Activated CD4-positive, alpha-beta memory T cell treated with anti-CD3 and anti-CD28 coated beads, Interleukin-2, amount 10 ng/mL, durations not matched to agents 7 days and 5 days (primary cell): ENCODE data around the gene EEF1AKMT3. TPM values are rescaled to one million over a fixed set of nuclear protein-coding genes. Genes with fewer than 3 reads are reported as not detected.
"Not testable (repeated sequence)": the region's sequence is repeated elsewhere in the genome, so short reads cannot be mapped to it uniquely, and the experiment has no call there.

ENCODE experiments used
- CTCF ChIA-PET: fragments of 350-600 bp; sonication (Branson Sonifier 250); formaldehyde crosslinking; loops from one replicate; lab custom pipeline; 2021; ENCODE audit warnings: antibody characterized with exemption, inconsistent platforms; lab: Charles Lee
- POLR2A ChIA-PET: fragments of 350-600 bp; sonication (Branson Sonifier 250); formaldehyde crosslinking; loops from one replicate; lab custom pipeline; 2021; ENCODE audit warnings: antibody characterized with exemption; lab: Charles Lee
- DNase-seq: peaks from one replicate; pipeline ENCODE4 v3.0.0-alpha.2; 2020
- H3K27ac Mint-ChIP-seq: one replicate; pipeline ENCODE4 v1.8.0; 2021; ENCODE audit warnings: mild to moderate bottlenecking, mixed read lengths
- H3K27me3 Mint-ChIP-seq: one replicate; pipeline ENCODE4 v1.8.0; 2021; ENCODE audit warnings: mixed read lengths
- H3K36me3 Mint-ChIP-seq: one replicate; pipeline ENCODE4 v1.8.0; 2021; ENCODE audit warnings: low read depth, mixed read lengths
- H3K4me1 Mint-ChIP-seq: one replicate; pipeline ENCODE4 v1.8.0; 2021; ENCODE audit warnings: mixed read lengths
- H3K4me3 Mint-ChIP-seq: one replicate; pipeline ENCODE4 v1.8.0; 2021; ENCODE audit warnings: mild to moderate bottlenecking, mixed read lengths
- H3K9me3 Mint-ChIP-seq: one replicate; pipeline ENCODE4 v1.8.0; 2021; ENCODE audit warnings: mixed read lengths
- total RNA-seq, 2 experiments: library from RNA; stranded (reverse); gene quantifications; one replicate each; pipeline ENCODE4 v1.2.3, GENCODE V29; 2021

Gene EEF1AKMT3
- total RNA-seq, 2 experiments from 2014 or later, result 4.2 to 4.7 TPM

DNA sequence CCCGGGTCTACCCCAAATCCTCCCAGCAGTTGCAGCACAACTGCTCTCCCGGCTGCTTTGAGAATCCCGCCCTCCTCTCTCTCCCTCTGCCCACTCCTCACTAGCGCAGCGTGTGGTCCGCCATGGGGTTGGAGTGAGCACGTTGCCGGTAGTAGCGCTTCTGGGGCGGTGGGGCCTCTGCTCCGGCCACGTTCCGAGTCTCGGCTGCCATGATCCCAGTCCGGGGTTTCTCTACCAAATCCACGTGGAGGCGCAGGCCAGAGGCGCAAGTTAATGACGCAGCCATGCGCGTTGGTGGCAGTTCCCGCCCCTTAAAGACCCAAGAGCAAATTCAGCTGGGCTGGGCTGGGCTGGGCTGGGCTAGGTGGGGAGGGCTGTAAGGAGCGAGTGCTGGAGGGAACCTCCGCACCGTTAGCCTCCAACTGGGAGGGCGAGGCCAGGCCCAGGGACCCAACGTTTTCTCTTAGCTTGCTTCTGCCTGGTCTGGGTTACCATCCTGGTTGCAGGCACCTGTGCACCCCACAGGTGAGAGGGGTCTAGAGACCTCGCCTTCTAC is 463 bp upstream of the EEF1AKMT3 start, which contains the start of gene METTL1:
METTL1 (minus strand) TSS at position 233 of the 556 bp plus-strand sequence; CDS start at position 211, 22 bp downstream.
- Mint-ChIP-seq H3K27ac (peak within 1 kb of the TSS; percentile 90), H3K4me3 (peak within 1 kb of the TSS; percentile 92), H3K4me1 (peaks cover 25% of the 10 kb centered on the region), H3K27me3 (no peaks in the 10 kb centered on the region), H3K36me3 (peaks cover 3% of the 10 kb centered on the region), H3K9me3 (no peaks in the 10 kb centered on the region)
- ChIA-PET CTCF (interaction anchor here (0.7 to 2.3 kb wide), 10 partner anchors 9 to 189 kb away, joined by 3 to 15 read pairs (median 5); partner anchors contain the start of gene TSFM), POLR2A (interaction anchor here (0.6 to 1.7 kb wide), 14 partner anchors 9 to 181 kb away, joined by 3 to 14 read pairs (median 4); partner anchors contain the start of genes CDK4, PIP4K2C, TSFM and TSPAN31)
- peak; percentile 95 for DNase-seq

DNA sequence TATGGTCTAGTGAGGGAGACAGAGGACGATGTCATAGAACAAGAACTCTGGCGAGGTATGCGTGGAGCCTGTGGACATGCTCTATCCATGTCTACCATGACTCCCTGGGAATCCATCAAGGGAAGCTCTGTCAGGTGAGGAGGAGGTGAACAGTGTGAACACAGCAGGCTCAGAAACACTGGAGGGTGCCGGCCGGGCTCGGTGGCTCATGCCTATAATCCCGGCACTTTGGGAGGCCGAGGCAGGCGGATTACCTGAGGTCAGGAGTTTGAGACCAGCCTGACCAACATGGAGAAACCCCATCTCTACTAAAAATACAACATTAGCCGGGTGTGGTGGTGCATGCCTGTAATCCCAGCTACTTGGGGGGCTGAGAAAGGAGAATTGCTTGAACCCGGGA is 2.2 kb downstream of the EEF1AKMT3 start:
- CTCF ChIA-PET, result interaction anchor here (1.5 to 2.9 kb wide), 3 partner anchors 8 to 28 kb away, joined by 6 to 12 read pairs (median 7); partner anchors contain the start of gene TSFM
- POLR2A ChIA-PET, result interaction anchor here (1.1 kb wide), 1 partner anchor 23 kb away, joined by 3 read pairs; the partner anchor contains the start of gene CDK4
- not testable (repeated sequence) for H3K27me3 Mint-ChIP-seq

DNA sequence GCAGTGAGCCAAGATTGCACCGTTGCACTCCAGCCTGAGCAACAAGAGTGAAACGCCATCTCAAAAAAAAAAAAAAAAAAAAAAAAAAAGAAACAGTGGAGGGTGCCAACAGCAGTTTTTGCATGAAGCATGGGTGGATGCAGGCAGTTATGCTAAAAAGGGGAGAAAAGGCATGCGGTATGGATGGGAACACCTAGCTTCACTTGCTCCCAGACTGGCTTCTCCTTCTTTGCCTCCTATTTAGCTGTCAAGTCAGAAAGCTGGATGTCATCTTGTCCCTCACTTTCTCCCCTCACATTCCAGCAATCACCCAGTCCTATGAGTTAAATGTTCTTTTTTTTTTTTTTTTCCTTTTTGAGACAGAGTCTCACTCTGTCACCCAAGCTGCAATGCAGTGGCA is 2.6 kb downstream of the EEF1AKMT3 start:
- CTCF ChIA-PET, result interaction anchor here (1.2 to 2.9 kb wide), 4 partner anchors 8 to 28 kb away, joined by 4 to 12 read pairs (median 6); partner anchors contain the start of gene TSFM

More for the DNA sequence above, 2.2 kb downstream of the EEF1AKMT3 start:
- not testable (repeated sequence) for H3K4me3 Mint-ChIP-seq, H3K27ac Mint-ChIP-seq, H3K36me3 Mint-ChIP-seq, DNase-seq, H3K9me3 Mint-ChIP-seq
- peaks cover 34% of the 10 kb centered on the region for H3K4me1 Mint-ChIP-seq

DNA sequence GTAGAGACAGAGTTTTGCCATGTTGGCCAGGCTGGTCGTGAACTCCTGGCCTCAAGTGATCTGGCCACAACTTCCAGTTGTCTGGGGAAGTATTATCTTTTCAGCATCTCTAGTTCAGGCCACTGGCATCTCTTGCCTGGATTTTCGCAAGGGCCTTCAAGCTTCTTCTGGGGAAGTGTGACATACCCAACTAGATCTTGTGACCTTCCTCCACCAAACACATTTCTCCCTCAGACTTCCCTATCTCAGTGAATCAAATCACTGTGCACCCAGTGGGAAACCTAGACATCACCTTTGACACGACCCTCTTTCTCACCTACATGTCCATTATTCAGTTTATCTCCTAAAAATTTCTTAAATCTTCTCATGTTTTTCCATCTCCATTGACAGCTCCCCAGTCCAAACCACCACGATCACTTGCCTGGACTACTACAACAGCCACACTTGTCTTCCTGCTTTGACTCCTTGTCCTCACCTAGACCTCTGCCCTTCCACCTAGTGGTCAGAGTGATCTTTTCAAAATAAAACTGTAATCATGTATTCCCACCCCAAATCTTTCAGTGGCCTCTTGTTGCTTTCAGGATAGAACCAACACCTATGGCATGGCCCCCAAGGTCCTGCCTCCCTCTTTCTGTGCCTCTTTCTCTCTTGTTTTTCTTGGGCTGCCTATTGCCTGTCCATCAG is 3.3 kb downstream of the EEF1AKMT3 start:
- ChIA-PET POLR2A (no interaction called here), CTCF (interaction anchor here (1.2 to 2.9 kb wide), 3 partner anchors 16 to 27 kb away, joined by 4 to 12 read pairs (median 7); no protein-coding TSS in a partner anchor)
- Mint-ChIP-seq H3K4me3 (no peak overlapping the region), H3K9me3 (no peaks in the 10 kb centered on the region), H3K27ac (no peak overlapping the region), H3K27me3 (no peaks in the 10 kb centered on the region), H3K4me1 (peaks cover 36% of the 10 kb centered on the region), H3K36me3 (peaks cover 7% of the 10 kb centered on the region)
- DNase-seq, result no peak

More for the DNA sequence above, 2.6 kb downstream of the EEF1AKMT3 start:
- Mint-ChIP-seq H3K4me1 (peaks cover 34% of the 10 kb centered on the region), H3K4me3 (no peak overlapping the region), H3K27ac (no peak overlapping the region), H3K27me3 (no peaks in the 10 kb centered on the region), H3K36me3 (peaks cover 3% of the 10 kb centered on the region), H3K9me3 (no peaks in the 10 kb centered on the region)
- POLR2A ChIA-PET, result interaction anchor here (1.1 kb wide), 1 partner anchor 23 kb away, joined by 3 read pairs; the partner anchor contains the start of gene CDK4
- DNase-seq, result no peak

DNA sequence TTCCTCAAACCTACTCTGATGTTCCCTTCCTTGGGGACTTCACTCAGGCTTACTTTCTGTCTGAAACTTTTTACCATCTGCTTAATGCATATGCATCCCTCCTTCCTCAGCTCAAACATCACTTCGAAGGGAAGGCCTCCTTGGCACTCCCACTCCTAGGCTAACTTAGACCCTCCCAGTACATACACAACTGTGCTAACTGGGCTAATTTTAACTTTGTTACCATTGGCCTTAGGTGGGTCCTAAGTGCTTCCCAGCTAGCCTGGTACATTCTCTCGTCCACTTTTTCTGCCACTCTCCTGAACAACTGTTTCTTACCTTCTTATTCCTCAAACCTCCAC is 3.8 kb downstream of the EEF1AKMT3 start:
- ChIA-PET POLR2A (no interaction called here), CTCF (interaction anchor here (1.4 to 1.6 kb wide), 2 partner anchors 16 to 19 kb away, joined by 3 to 6 read pairs; no protein-coding TSS in a partner anchor)
- Mint-ChIP-seq H3K4me1 (peaks cover 39% of the 10 kb centered on the region), H3K9me3 (no peaks in the 10 kb centered on the region), H3K36me3 (peaks cover 7% of the 10 kb centered on the region), H3K27me3 (no peaks in the 10 kb centered on the region), H3K27ac (no peak overlapping the region), H3K4me3 (no peak overlapping the region)
- DNase-seq, result no peak

DNA sequence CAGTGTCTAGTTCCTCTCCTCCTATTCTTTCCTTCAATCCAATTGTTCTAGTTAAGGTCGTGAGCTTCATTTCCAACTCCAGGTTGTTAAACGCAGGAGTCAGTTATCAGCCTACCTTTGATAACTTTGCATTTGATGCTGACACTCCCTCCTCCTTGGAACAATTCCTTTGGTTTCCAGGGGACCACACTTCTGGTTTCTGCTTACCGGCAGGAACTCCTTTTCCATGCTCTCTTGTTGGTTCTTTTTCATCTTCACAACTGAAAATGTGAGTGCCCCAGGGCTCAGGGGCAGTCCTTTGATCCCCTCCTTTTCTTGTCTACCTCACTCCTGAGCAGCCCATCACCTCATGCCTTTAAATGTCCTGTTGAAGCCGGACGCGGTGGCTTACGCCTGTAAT is 5.0 kb downstream of the EEF1AKMT3 start:
- no peak overlapping the region for H3K4me3 Mint-ChIP-seq
- ChIA-PET CTCF (interaction anchor here (0.7 to 1.6 kb wide), 3 partner anchors 17 to 128 kb away, joined by 3 to 6 read pairs (median 3); no protein-coding TSS in a partner anchor), POLR2A (no interaction called here)
- H3K27ac Mint-ChIP-seq, result no peak overlapping the region
- no peaks in the 10 kb centered on the region for H3K9me3 Mint-ChIP-seq
- no peak for DNase-seq
- H3K36me3 Mint-ChIP-seq, result peaks cover 12% of the 10 kb centered on the region
- H3K4me1 Mint-ChIP-seq, result peaks cover 43% of the 10 kb centered on the region
- H3K27me3 Mint-ChIP-seq, result no peaks in the 10 kb centered on the region

DNA sequence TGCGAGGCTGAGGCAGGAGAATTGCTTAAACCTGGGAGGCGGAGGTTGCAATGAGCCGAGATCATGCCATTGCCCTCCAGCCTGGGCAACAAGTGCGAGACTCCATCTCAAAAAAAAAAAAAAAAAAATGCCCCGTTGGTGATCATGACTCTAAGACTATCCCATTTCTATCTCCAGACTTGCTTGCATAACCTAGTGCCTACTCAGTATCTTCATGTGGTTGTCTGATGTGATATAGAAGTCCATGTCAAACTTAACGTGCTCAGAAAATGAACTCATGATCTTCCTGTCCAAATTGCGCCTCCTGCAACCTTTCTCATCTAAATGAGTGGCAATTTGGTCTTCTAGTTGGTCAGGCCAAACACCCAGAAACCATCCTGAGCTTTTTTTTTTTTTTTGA is 5.5 kb downstream of the EEF1AKMT3 start:
- Mint-ChIP-seq H3K36me3 (peaks cover 17% of the 10 kb centered on the region), H3K4me3 (no peak overlapping the region), H3K27me3 (no peaks in the 10 kb centered on the region), H3K27ac (no peak overlapping the region), H3K9me3 (no peaks in the 10 kb centered on the region), H3K4me1 (peaks cover 47% of the 10 kb centered on the region)
- no peak for DNase-seq
- CTCF ChIA-PET, result interaction anchor here (0.9 to 4.2 kb wide), 4 partner anchors 21 to 127 kb away, joined by 3 to 39 read pairs (median 5); partner anchors contain the start of gene MARCHF9
- POLR2A ChIA-PET, result no interaction called here

DNA sequence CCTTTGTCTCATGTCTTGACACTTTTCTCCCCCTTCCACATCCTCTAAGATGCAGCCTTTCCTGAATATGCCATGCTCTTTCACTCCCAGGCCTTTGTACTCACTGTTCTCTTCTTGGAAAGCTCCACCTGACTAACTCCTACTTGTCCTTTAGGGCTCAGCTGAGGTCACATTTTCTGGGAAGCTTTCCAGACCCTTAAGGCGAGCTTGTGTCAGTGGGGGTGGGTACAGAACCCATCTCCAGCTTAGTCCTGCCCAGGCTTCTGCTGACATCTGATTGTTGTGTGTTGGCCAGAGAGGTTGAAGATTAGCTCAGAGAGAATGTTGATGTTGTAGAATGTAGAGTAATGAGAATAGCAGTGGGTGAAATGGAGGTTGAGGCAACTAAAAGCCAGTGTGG is 7.3 kb downstream of the EEF1AKMT3 start:
- Mint-ChIP-seq H3K36me3 (peaks cover 23% of the 10 kb centered on the region), H3K27ac (no peak overlapping the region), H3K27me3 (no peaks in the 10 kb centered on the region), H3K4me3 (no peak overlapping the region), H3K4me1 (peaks cover 50% of the 10 kb centered on the region), H3K9me3 (no peaks in the 10 kb centered on the region)
- ChIA-PET CTCF (interaction anchor here (0.7 to 4.2 kb wide), 3 partner anchors 20 to 277 kb away, joined by 4 to 39 read pairs (median 7); no protein-coding TSS in a partner anchor), POLR2A (interaction anchor here (1.0 kb wide), 1 partner anchor 35 kb away, joined by 3 read pairs; the partner anchor contains the start of gene TSPAN31)
- DNase-seq, result no peak

DNA sequence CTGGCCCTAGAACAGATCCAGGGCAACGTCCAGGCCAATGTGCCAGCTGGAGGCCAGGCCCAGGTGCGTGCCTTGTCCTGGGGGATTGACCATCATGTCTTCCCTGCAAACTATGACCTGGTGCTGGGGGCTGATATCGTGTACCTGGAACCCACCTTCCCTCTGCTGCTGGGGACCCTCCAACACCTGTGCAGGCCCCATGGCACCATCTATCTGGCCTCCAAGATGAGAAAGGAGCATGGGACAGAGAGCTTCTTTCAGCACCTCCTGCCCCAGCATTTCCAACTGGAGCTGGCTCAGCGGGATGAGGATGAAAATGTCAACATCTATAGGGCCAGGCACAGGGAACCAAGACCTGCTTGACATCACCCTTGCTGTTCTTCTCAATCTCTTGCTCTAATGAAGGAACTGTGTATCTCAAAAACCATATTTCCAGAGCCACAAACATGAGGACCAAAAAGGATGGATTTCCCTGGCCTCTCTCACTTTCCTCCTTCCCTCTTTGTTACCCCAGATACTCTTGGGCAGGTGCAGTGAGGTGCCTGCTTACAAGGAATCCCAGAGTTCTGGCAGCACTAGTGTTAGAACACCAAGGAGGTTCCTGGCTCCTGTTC is 8.0 kb downstream of the EEF1AKMT3 start:
- peak overlapping the region; percentile 87 for H3K27ac Mint-ChIP-seq

DNA sequence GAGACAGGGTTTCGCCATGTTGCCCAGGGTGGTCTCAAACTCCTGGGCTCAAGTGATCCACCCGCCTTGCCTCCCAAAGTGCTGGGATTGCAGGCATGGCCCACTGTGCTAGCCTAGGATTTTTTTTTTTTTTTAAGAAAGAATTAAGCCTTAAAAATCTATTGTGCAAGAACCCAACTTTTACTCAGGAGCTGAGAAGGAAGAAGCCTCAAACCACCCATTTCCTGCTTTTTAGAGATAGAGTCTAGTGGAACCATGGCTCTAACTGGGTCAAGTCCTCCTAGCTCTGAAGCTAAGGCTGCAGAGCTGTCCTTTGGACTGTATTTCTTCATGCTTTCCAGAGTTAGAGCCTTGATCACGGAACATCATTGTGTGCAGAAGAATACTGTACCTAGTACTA is 8.8 kb downstream of the EEF1AKMT3 start:
- CTCF ChIA-PET, result interaction anchor here (0.7 to 4.2 kb wide), 14 partner anchors 9 to 155 kb away, joined by 3 to 39 read pairs (median 4); partner anchors contain the start of genes CDK4, CTDSP2, CYP27B1 and EEF1AKMT3
- Mint-ChIP-seq H3K27ac (peak overlapping the region; percentile 87), H3K4me3 (peak overlapping the region; percentile 0), H3K9me3 (no peaks in the 10 kb centered on the region), H3K36me3 (peaks cover 27% of the 10 kb centered on the region), H3K4me1 (peaks cover 47% of the 10 kb centered on the region), H3K27me3 (no peaks in the 10 kb centered on the region)
- POLR2A ChIA-PET, result interaction anchor here (0.7 to 2.0 kb wide), 8 partner anchors 9 to 118 kb away, joined by 3 to 11 read pairs (median 4); partner anchors contain the start of genes CDK4, CTDSP2, EEF1AKMT3 and METTL1
- no peak for DNase-seq

More for the DNA sequence above, 8.0 kb downstream of the EEF1AKMT3 start:
- peaks cover 50% of the 10 kb centered on the region for H3K4me1 Mint-ChIP-seq
- H3K27me3 Mint-ChIP-seq, result no peaks in the 10 kb centered on the region
- ChIA-PET POLR2A (interaction anchor here (1.0 to 2.0 kb wide), 3 partner anchors 8 to 118 kb away, joined by 3 to 11 read pairs (median 4); partner anchors contain the start of genes EEF1AKMT3, METTL1 and TSPAN31), CTCF (interaction anchor here (1.3 to 4.2 kb wide), 4 partner anchors 8 to 24 kb away, joined by 7 to 39 read pairs (median 10); partner anchors contain the start of genes EEF1AKMT3 and METTL1)
- peaks cover 23% of the 10 kb centered on the region for H3K36me3 Mint-ChIP-seq
- no peak for DNase-seq
- H3K9me3 Mint-ChIP-seq, result no peaks in the 10 kb centered on the region
- no peak overlapping the region for H3K4me3 Mint-ChIP-seq

DNA sequence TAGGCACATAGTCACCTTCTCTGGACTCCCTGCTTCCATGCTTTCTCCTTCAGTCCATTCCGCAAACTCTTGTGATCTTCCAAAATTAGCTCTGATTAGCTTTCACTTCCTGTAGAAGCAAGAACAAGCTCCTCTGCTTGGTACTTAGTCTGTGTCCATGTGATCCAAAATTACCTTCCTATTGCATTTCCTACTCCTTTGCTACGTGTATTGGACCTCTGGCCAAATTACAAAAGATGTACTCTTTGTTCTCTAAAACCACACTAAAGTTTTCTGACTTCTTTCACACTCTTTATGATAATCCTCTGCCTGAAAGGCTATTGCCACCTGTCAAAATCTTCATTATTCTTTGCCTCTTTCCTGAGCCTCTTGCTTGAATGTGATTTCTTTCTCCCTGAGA is 9.4 kb downstream of the EEF1AKMT3 start:
- POLR2A ChIA-PET, result interaction anchor here (0.7 to 2.0 kb wide), 7 partner anchors 10 to 117 kb away, joined by 3 to 11 read pairs (median 4); partner anchors contain the start of genes CDK4, CTDSP2, EEF1AKMT3 and METTL1
- Mint-ChIP-seq H3K4me1 (peaks cover 47% of the 10 kb centered on the region), H3K27ac (peak overlapping the region; percentile 87), H3K4me3 (peak overlapping the region; percentile 0), H3K9me3 (no peaks in the 10 kb centered on the region), H3K36me3 (peaks cover 30% of the 10 kb centered on the region), H3K27me3 (no peaks in the 10 kb centered on the region)
- no peak for DNase-seq
- CTCF ChIA-PET, result interaction anchor here (0.7 to 4.2 kb wide), 14 partner anchors 9 to 154 kb away, joined by 3 to 39 read pairs (median 4); partner anchors contain the start of genes CDK4, CTDSP2, CYP27B1 and EEF1AKMT3
